Measurements from ENCODE around the gene SEMA5A.

DNA sequence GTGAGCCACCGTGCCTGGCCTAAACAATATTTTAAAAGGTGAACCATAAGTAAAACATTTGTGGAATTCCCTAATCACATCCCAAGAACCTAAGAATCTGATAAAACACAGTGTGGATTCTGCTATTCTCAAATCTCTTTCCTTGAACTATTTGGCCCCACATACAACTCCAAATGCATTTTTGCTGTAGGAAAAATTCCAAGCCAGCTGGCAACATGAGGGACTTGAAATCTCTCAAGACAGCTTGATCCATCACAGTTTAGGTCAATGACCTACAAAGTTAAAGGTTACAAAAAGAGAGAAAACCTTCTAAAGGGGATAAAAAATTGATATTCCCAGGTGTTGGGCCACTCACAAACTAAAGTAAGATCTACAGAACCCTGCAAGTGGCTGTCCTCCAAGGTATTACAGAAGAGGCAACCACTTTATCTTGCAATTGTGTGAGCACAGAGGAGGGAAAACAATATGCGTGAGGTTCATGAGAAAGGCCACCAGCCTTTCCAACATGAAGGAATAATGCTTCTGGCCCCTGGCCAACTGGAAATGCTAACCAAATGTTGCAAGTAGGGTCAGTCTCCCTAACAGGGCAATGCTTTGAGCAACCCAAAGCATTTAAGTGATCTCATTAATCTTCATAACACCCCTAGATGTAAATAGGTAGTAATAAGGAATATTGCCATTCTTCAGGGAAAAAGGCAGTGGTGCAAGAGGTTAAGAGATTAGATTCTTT is 221.4 kb downstream of the SEMA5A start:
- no peak for TF ChIP-seq POLR2A (IDR thresholded peaks at IDR 0.05; ENCODE audit: low read depth, low read length)
- no peak for TF ChIP-seq POLR2AphosphoS5 (IDR thresholded peaks at IDR 0.05; ENCODE audit: low read depth, low read length)
- TF ChIP-seq TAF1 (IDR thresholded peaks at IDR 0.05; ENCODE audit: borderline replicate concordance, low read depth, low read length), result no peak

All from GM12892 (cell line).